Right renal cortex interstitium (tissue), 3 donors: ENCODE results near the gene KCNJ2. TPM values are rescaled to one million over a fixed set of nuclear protein-coding genes. Genes with fewer than 3 reads are reported as not detected.

Source experiments
- DNase-seq, 3 donors: peaks; one replicate each; pipeline ENCODE4 v3.0.0-alpha.2; 2013; ENCODE audit warnings: low read depth in 3 of 3, low spot score in 2 of 3
- polyA plus RNA-seq, 3 donors: library from polyadenylated mRNA; unstranded; fragments of 120-200 nt; gene quantifications; one replicate each; pipeline ENCODE4 v1.2.1, GENCODE V29; 2013; ENCODE audit not compliant: insufficient read length in 3 of 3

The KCNJ2 gene
- polyA plus RNA-seq, 3 donors: 2.9 to 3.5 (median 3.4) TPM

- DNase-seq: no peak
Measured at GRCh38 chr17:70201872-70202419, 32.6 kb downstream of the KCNJ2 start.

- no peak for DNase-seq
Measured at GRCh38 chr17:70202840-70203239, 33.5 kb downstream of the KCNJ2 start.

- no peak for DNase-seq
Measured at GRCh38 chr17:70204431-70204830, 35.1 kb downstream of the KCNJ2 start.

- DNase-seq: no peak
Measured at GRCh38 chr17:70205401-70205800, 36.1 kb downstream of the KCNJ2 start.

GRCh38 chr17:70206361-70207010 lies 37.2 kb downstream of the KCNJ2 start:
- DNase-seq: no peak

- no peak for DNase-seq
Measured at GRCh38 chr17:70207184-70207583, 37.9 kb downstream of the KCNJ2 start.

- no peak for DNase-seq
Measured at GRCh38 chr17:70208080-70208794, 38.9 kb downstream of the KCNJ2 start.

- no peak for DNase-seq
Measured at GRCh38 chr17:70208825-70209555, 39.7 kb downstream of the KCNJ2 start.

- no peak for DNase-seq
Measured at GRCh38 chr17:70215656-70216055, 46.3 kb downstream of the KCNJ2 start.

- DNase-seq: no peak
Measured at GRCh38 chr17:70217571-70217970, 48.2 kb downstream of the KCNJ2 start.

GRCh38 chr17:70225276-70225675 lies 55.9 kb downstream of the KCNJ2 start:
- no peak for DNase-seq

Other genes with a start within 250 kb of the KCNJ2 start
- gene KCNJ16, start 94.3 kb upstream of the KCNJ2 start, polyA plus RNA-seq: 100 to 1,000 TPM; 139 to 161 (median 153) TPM